Limb (tissue), 2 donors: Measurements from ENCODE around the gene CDO1.

ENCODE experiments used
- DNase-seq, 2 donors: peaks; one replicate each; pipeline ENCODE4 v3.0.0-alpha.2; 2016; ENCODE audit errors: extremely low spot score in 2 of 2

CDO1 gene

DNA sequence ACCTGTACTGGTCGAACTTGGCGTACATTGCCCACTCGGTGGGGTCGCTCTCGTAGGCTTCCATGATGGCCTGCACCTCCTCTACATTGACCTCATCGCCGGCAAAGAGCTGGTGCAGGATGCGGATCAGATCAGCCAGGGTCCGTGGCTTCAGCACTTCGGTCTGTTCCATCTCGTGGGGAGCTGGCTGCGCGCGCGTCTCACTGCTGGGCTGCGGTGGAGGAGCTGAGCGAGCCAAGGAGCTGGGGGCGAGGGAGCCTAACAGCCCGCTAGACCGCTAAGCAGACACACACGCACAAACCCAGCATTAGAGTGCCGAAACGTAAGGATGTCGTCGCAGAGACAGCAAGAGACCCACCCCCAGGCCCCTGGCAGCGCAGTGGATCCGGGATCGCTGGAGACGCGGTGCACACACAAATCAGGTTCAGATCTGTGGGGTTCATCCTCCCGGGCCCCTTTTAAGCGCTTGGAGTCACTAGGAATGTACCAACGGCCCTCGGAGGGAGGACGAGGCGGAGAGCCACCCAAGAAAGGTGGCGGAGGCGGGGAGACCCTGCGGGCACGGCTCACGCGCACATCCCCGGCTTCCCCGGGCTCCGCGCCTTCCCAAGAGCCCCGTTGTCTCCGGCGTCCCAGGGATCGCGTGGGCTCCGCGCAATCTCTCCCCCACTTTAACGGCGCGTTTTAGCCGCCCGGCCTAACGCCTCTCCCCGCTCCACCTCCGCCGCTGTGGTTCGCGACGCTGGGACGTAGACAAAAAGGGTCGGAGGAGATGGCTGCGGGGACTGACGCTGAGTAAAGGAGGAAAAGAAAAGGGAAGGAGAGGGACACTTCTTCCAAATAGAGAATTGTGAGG, at the start of gene CDO1:
Gene CDO1, minus strand, starts transcription at position 434 of the 856 bp plus-strand sequence. Its CDS starts 262 bp downstream, at position 172.
- peak; percentile 76 to 90 for DNase-seq

DNA sequence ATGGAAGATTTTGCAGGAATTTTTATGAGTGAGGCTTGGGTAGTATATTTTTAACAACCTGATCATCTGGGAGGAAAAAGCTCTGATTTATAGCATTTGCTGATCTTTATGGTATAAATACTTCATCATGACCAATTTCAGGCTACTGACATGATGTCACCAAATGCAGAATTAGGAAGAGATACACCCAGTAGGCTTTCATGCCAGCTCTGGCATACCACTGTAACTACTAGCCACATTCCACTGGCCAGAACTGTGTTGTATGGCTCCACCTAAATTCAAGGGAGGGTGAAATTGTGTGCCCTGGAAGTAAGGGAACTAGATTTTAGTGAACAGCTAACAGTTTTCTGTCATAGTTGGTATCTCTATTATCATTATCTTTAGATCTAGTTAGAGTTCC, 42.9 kb upstream of the CDO1 start:
- no peak for DNase-seq

DNA sequence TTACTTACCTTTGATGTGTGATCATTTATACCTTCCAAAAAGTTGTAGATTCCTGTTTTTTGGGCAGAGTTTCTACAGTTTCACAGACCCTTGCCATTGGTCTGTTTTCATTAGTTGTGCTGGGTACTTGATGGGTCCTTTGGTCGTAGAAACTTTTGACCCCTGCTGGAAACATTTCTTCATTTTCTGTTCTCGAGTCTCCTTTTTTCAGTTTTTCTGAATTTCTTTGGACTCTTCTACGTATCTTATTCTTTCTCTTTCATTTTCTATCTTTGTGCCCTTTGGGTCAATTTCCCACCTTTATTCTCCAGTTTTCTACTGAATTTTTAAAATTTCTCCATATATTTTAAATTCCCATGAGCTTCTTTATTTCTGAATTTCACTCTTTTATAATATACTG, 41.9 kb upstream of the CDO1 start:
- no peak for DNase-seq

DNA sequence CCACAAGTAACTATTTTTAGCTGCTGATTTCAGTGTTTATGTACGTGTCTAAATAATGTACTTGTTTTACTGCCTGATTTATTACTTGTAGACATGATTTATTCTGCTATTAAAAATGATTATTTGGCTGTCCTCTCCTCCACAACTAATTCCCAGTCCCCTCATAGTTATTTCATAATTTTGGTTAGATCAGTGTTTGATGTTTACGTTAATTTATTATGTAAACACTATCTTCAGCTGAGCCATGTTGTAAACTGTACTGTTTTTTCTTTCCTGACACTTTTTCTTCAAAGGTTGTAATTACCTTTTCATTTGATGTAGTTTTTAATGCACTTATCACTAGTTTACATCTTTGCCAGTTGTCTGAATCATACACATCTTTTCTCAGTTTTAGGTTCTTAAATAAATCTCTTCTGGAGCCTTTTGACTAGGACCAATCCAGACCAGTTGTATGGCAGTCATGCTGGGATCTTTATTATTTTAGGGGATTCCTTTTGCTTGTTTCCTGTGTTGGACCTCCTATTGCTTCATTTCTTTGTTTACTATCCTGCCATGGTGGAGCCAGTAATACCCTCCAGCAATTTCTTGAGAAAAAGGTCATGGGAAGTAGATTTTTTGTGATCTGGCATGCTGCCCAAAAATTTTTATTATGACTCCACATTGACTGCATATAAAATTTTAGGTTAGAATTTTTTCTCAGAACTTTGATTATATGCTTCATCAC, 41.3 kb upstream of the CDO1 start:
- DNase-seq, result no peak

GRCh38 chr5:115857057-115857479, 40.6 kb upstream of the CDO1 start:
- DNase-seq, result no peak

DNA sequence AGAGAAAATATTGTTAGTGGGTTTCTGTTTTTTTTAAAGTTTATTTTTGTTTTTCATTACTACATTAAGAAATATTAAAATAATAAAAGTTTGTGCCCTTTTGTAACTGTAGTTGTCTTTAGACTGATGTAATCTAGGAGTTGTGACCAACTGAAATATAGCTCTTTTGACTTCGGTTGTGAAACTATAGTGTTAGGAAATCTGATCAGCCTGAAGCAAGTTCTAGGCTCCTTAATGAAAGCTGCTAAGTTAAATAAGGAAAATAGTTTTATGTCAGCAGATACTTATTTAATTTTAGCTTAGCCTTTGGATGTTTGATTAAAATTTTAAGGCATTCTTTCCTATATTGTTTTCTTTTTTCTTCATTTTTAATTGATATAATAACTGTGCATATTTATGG, 39.5 kb upstream of the CDO1 start:
- no peak for DNase-seq

DNA sequence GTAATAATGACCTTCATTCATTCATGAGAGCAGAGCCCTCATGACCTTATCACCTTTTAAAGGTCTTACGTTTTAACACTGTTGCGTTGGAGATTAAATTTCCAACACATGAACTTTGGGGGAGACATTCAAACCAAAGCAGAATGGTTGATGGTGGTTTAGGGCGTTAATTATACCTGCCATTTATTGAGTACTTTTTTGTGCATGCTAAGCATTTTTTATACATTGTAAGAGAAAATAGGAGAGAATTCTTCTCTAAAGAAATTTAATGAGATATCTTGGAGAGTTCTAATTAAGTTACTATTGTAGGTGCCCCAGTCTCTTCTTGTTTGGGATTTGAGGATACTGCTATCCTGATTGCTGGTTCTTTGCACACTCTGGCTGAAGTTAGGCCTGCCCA, 37.7 kb upstream of the CDO1 start:
- DNase-seq, result no peak

GRCh38 chr5:115850744-115851416, 34.4 kb upstream of the CDO1 start:
- no peak for DNase-seq

GRCh38 chr5:115849258-115849798, 32.9 kb upstream of the CDO1 start:
- no peak for DNase-seq

DNA sequence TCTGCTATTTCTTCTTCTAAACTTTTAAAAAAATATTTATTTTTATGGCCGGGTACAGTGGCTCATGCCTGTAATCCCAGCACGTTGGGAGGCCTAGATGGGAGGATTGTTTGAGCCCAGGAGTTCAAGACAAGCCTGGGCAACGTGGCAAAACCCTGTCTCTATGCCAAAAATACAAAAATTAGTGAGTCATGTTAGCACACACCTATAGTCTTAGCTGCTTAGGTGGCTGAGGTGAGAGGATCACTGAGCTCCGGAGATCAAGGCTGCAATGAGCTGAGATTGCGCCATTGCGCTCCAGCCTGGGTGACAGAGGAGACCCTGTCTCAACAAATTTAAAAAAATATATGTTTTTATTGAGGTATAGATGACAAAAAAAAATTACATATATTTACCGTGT, 30.8 kb upstream of the CDO1 start:
- DNase-seq, result no peak

DNA sequence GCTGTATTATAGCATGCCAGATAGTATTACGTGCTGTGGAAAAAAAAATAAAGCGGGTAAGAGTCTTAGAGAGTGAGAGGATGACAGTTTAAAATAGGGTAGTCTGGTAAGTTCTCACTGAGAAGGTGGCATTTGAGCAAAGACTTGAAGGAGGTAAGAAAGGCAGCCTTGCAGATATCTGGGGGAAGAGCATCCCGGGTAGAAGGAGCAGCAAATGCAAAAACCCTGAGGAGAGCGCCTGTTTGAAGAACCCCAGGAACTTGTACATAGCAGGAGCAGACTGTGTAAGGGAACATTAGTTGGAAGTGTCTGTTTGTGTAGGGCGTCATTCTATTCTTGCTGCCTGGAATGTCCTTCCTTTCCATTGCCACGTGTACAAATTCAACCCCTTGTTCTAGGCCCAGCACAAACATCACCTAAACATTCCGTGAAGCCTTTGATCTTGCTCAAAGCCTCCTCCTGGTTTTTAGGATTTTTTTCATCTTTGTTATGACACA, 27.9 kb upstream of the CDO1 start:
- DNase-seq, result no peak

DNA sequence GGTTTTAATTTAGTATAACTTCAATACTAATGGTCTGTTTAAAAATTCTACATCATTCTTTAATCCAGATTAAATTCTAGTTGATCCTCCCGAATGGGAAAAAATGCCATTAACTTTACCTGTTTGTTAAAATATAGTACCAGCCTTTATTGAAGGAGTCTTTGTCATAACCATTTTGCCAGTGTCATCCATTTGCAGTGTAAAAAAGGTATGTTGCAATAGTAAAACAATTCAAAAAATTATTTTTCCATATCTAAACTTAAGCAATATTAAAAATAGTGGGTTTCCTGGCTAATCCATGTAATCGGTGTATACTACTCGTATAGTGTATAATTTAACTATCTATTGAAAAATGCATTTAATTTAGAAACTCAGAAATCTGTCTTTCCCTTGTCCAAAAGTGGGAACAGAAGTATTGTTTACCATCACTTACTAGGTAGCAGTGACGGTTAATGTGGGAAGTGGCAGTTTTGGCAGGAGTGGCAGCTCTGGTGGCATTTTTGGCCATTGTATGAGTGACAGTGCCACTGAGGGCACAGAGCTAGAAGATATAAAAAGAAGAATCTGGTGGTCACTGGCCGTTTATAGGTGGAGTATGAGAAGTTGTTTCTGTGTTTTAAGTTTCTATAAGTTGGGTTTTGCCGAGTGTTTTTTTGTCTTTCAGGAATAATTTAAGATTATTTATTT, 27.1 kb upstream of the CDO1 start:
- no peak for DNase-seq

- no peak for DNase-seq
Measured at GRCh38 chr5:115842952-115843351, 26.5 kb upstream of the CDO1 start.

DNA sequence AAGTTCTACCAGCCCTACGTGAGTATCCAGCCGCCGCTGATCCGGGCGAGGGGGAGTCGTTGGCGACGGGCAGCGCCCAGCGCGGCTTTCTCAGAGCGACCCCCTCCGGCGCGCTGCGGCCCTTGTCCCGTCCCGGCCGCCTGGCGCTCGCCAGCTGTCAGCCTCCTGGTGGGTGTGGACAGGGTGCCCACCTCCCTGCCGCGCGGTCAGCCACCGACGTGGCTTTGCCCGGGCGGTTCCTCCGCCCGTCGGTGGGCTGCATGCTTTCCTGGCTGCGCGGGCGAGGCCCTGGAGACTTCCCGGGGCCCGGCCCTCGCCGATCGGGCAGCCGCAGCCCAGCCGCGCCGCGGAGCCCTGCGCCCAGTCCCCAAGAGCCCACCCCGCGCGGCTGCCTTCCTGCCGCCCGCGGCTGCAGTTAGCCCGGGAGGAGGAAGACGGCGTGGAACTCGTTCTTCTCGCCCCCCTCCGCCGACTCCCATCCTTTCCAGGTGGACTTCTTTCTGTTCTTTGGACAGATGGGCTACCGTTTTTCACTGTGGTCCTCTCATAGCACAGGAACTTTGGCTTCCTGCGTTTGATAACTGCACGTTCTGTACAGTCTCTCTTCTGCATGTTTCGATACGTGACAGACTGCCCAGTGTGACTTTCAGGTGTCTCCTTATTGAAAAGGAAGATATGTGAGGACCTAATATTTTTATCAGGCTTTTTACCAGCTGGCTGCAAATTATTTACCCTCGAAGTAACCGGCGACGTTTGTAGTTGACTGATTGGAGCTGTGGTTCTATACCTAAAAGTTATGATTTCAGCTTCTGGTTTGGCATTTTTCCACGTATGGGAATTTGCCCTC, 25.9 kb upstream of the CDO1 start:
- no peak for DNase-seq

GRCh38 chr5:115841382-115842088, 25.1 kb upstream of the CDO1 start, which contains the start of the genes AP3S1 and ATG12:
TSS of gene AP3S1 (plus strand) at chr5:115841935. CDS start at chr5:115842038, 103 bp downstream.
TSS of gene ATG12 (minus strand) at chr5:115841565. CDS start at chr5:115841552, 13 bp downstream.
- peak; percentile 94 to 97 for DNase-seq

- DNase-seq, result no peak
Measured at GRCh38 chr5:115840873-115841272, 24.4 kb upstream of the CDO1 start.

DNA sequence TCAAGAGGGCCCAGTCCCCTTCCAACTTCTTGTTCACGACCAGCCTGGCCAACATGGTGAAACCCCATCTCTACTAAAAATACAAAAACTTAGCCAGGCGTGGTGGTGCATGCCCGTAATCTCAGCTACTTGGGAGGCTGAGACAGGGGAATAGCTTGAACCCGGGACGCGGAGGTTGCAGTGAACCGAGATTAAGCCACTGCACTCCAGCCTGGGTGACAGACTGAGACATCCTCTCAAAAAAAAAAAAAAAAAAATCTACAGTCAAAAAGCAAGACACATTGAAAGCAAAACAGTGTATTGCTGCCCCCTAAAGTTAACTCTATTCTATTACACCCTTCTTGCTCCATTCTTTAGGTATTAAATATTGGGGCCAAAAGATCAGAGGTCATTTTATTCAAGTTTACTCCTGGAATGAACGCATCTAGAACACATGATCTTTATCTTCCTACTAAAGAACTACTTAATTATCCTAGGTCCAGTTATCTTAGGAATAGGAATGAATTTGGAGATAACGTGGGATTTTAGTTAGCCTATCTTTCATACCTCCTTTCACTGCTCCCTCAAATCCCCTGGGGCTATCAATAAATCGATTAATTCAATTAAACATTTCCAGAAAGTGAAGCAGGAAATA, 22.5 kb upstream of the CDO1 start:
- DNase-seq, result peak in 1 of 2 donors; percentile 65

DNA sequence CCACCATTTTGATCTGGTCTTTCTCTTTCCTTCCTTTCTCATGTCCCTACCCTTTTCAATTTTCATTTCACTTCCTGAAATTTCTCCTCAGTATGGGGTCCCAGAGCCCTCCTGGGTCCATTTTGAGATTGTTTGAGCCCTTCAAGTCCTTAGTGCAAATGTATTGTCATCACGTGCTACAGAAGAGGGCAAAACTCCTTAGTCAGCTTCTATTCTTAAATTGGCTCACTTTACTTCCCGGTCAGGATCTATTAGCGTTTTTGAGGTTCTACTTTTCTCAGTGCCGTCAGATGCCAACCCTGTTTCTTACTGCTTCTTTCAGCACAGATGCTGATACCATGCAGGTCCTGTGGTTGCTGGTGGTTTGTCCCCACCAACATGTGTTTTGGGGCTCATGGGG, 19.0 kb upstream of the CDO1 start:
- no peak for DNase-seq
